ENCODE data around the gene RBCK1.

GRCh38 chr20:430091-430999 is 22.2 kb downstream of the RBCK1 start:
- TF ChIP-seq CTCF (IDR thresholded peaks at IDR 0.05): no peak
- no peak for TF ChIP-seq POLR2A (IDR thresholded peaks at IDR 0.05)
